Kidney (tissue), 14 donors: ENCODE measurements around the gene SH3RF2. TPM values are rescaled to one million over a fixed set of nuclear protein-coding genes. Genes with fewer than 3 reads are reported as not detected.
A peak's percentile ranks its signal among the peaks of the same experiment; 100 is the strongest.

ENCODE experiments used
- DNase-seq, 5 donors: peaks; one replicate each; pipeline ENCODE4 v3.0.0-alpha.2; 2013 to 2020
- FAIRE-seq: peaks from 2 replicates; lab custom pipeline; 2012; peaks lifted over from hg19 to GRCh38; lab: Jason Lieb, UNC
- H3K27ac ChIP-seq, 2 donors: one replicate each; pipeline ENCODE4 v1.7.0; 2013; ENCODE audit warnings: low read depth in 2 of 2, low read length in 2 of 2, inconsistent platforms in 1 of 2
- H3K27me3 ChIP-seq: one replicate; pipeline ENCODE4 v1.7.1; 2013; ENCODE audit warnings: low read length, inconsistent platforms; ENCODE audit not compliant: control insufficient read depth, insufficient read depth
- H3K36me3 ChIP-seq, 3 donors: one replicate each; pipeline versions ENCODE4 v1.7.0 to v1.7.1; 2013; ENCODE audit warnings: low read length in 3 of 3, control low read depth in 1 of 3, inconsistent platforms in 1 of 3; ENCODE audit not compliant: insufficient read depth in 3 of 3, control insufficient read depth in 2 of 3
- H3K4me1 ChIP-seq, 3 donors: one replicate each; pipeline versions ENCODE4 v1.7.0 to v1.7.1; 2013; ENCODE audit warnings: low read length in 3 of 3, inconsistent platforms in 1 of 3, low read depth in 1 of 3; ENCODE audit not compliant: control insufficient read depth in 2 of 3, insufficient read depth in 2 of 3
- H3K4me3 ChIP-seq, 3 donors: one replicate each; pipeline versions ENCODE4 v1.7.0 to v1.8.1; 2013; ENCODE audit warnings: low read length in 3 of 3, control low read depth in 1 of 3, inconsistent platforms in 1 of 3
- H3K9ac ChIP-seq, 3 donors: one replicate each; pipeline versions ENCODE4 v1.7.0 to v1.7.1; 2013; ENCODE audit warnings: low read length in 3 of 3, control low read depth in 1 of 3, inconsistent platforms in 1 of 3
- H3K9me3 ChIP-seq, 3 donors: one replicate each; pipeline versions ENCODE4 v1.7.0 to v1.7.1; 2013; ENCODE audit warnings: low read length in 3 of 3, control low read depth in 1 of 3, inconsistent platforms in 1 of 3; ENCODE audit not compliant: control insufficient read depth in 2 of 3, insufficient read depth in 1 of 3
- CTCF ChIP-seq: IDR thresholded peaks from 3 replicates; pipeline ENCODE4 v1.5.1; 2012; ENCODE audit warnings: mild to moderate bottlenecking, moderate library complexity, borderline replicate concordance; ENCODE audit not compliant: insufficient read depth; ENCODE audit errors: extremely low read depth
- intact Hi-C: fragments of 100-400 bp; cut with DNase I; formaldehyde crosslinking; loops from one replicate; pipeline ENCODE4 v1.11.1; 2022
- polyA plus RNA-seq: library from polyadenylated mRNA; stranded (reverse); fragments of 350-450 nt; fragmentation: Illumina TruSeq; extraction: RNeasy Lipid Tissue Mini Kit (QIAGEN cat#74804); gene quantifications from one replicate; pipeline ENCODE4 v1.2.3, GENCODE V29; 2014; ENCODE audit warnings: low read depth, low replicate concordance; ENCODE audit not compliant: insufficient read depth
- total RNA-seq: library from RNA; stranded (reverse); fragmentation: NEBNext Ultra II Directional; extraction: Animal tissue kit (Norgen Biotek cat#: 25700); gene quantifications from one replicate; pipeline ENCODE4 v1.2.1, GENCODE V29; 2021
- donor health status: control.
- donor health status: control.
- donor health status: control.
- donor health status: control.
- donor health status: control.
- donor health status: DM: yes; HTN: yes; CAD: no.
- donor health status: Normal renal cell carcinoma (clear cell type).

SH3RF2 gene
- total and polyA plus RNA-seq, 2 donors from 2014 or later: 1.3 to 4.9 TPM

GRCh38 chr5:146025114-146025680, 88.8 kb downstream of the SH3RF2 start:
- Histone ChIP-seq H3K9ac (no peak overlapping the region), H3K4me3 (no peak overlapping the region), H3K27me3 (no peaks in the 10 kb centered on the region), H3K9me3 (no peaks in the 10 kb centered on the region), H3K4me1 (peaks cover 0 to 3% (median 0%) of the 10 kb centered on the region in 3 donors), H3K27ac (no peak overlapping the region), H3K36me3 (no peaks in the 10 kb centered on the region)
- no peak for TF ChIP-seq CTCF
- FAIRE-seq (no peak), DNase-seq (peak in 2 of 5 donors; percentile 29 to 35)
- intact Hi-C loops: no loop called here

- DNase-seq: no peak
- no peaks in the 10 kb centered on the region for H3K36me3 ChIP-seq
- H3K4me3 ChIP-seq: no peak overlapping the region
- intact Hi-C loops: no loop called here
- FAIRE-seq: no peak
- peaks cover 0 to 3% (median 0%) of the 10 kb centered on the region in 3 donors for H3K4me1 ChIP-seq
- no peak overlapping the region for H3K9ac ChIP-seq
- TF ChIP-seq CTCF: no peak
- H3K27ac ChIP-seq: no peak overlapping the region
- no peaks in the 10 kb centered on the region for H3K9me3 ChIP-seq
- H3K27me3 ChIP-seq: no peaks in the 10 kb centered on the region
Observed at GRCh38 chr5:146025681-146026080, 89.3 kb downstream of the SH3RF2 start.

- Histone ChIP-seq H3K4me3 (no peak overlapping the region), H3K4me1 (peaks cover 0 to 3% (median 0%) of the 10 kb centered on the region in 3 donors), H3K9ac (no peak overlapping the region), H3K27me3 (no peaks in the 10 kb centered on the region), H3K27ac (no peak overlapping the region), H3K9me3 (no peaks in the 10 kb centered on the region), H3K36me3 (no peaks in the 10 kb centered on the region)
- no peak for TF ChIP-seq CTCF
- intact Hi-C loops: no loop called here
- DNase-seq (no peak), FAIRE-seq (no peak)
Observed at GRCh38 chr5:146026307-146027010, 90.1 kb downstream of the SH3RF2 start.
